NCI-H146 treated with DMSO at 0.1 percent for 48 hours (cell line): ENCODE data around the gene FNIP2.
"Not testable (repeated sequence)": the region's sequence is repeated elsewhere in the genome, so short reads cannot be mapped to it uniquely, and the experiment has no call there.

Source experiments
- DNase-seq: peaks from one replicate; lab custom pipeline; 2025; ENCODE audit not compliant: unreplicated experiment; lab: John Stamatoyannopoulos, UW

Gene FNIP2

GRCh38 chr4:158768555-158769174, at the start of gene FNIP2:
FNIP2 (plus strand) TSS chr4:158769026; CDS start chr4:158769213, 187 bp downstream.
- peak; percentile 45 for DNase-seq

- DNase-seq = no peak
These were observed 47.1 kb upstream of the FNIP2 start for GRCh38 chr4:158721680-158722079.

- DNase-seq = peak; percentile 9
These were observed 46.4 kb upstream of the FNIP2 start for GRCh38 chr4:158722291-158722916.

GRCh38 chr4:158722917-158723793, 45.7 kb upstream of the FNIP2 start, which contains the start of gene PPID:
PPID (minus strand) TSS chr4:158723396; CDS start chr4:158723288, 108 bp downstream.
- peak; percentile 59 for DNase-seq

GRCh38 chr4:158724637-158725036, 44.2 kb upstream of the FNIP2 start:
- DNase-seq = no peak

- no peak for DNase-seq
These were observed 42.2 kb upstream of the FNIP2 start for GRCh38 chr4:158726633-158727032.

- DNase-seq = no peak
These were observed 40.6 kb upstream of the FNIP2 start for GRCh38 chr4:158728236-158728635.

GRCh38 chr4:158729716-158730559, 38.9 kb upstream of the FNIP2 start:
- peak; percentile 25 for DNase-seq

GRCh38 chr4:158738866-158739265, 30.0 kb upstream of the FNIP2 start:
- DNase-seq = no peak

- no peak for DNase-seq
These were observed 29.2 kb upstream of the FNIP2 start for GRCh38 chr4:158739600-158739999.

GRCh38 chr4:158741326-158742021, 27.4 kb upstream of the FNIP2 start:
- DNase-seq = peak; percentile 19

- DNase-seq = not testable (repeated sequence)
These were observed 22.3 kb upstream of the FNIP2 start for GRCh38 chr4:158746537-158746936.

GRCh38 chr4:158750379-158750778, 18.4 kb upstream of the FNIP2 start:
- no peak for DNase-seq

GRCh38 chr4:158754385-158755180, 14.2 kb upstream of the FNIP2 start:
- no peak for DNase-seq

- DNase-seq = not testable (repeated sequence)
These were observed 13.0 kb upstream of the FNIP2 start for GRCh38 chr4:158755819-158756218.

GRCh38 chr4:158756588-158756987, 12.2 kb upstream of the FNIP2 start:
- no peak for DNase-seq

GRCh38 chr4:158758142-158758541, 10.7 kb upstream of the FNIP2 start:
- no peak for DNase-seq

GRCh38 chr4:158758703-158759102, 10.1 kb upstream of the FNIP2 start:
- DNase-seq = no peak

GRCh38 chr4:158759539-158759938, 9.3 kb upstream of the FNIP2 start:
- DNase-seq = not testable (repeated sequence)
